Activated CD8-positive, alpha-beta memory T cell treated with anti-CD3 and anti-CD28 coated beads, Interleukin-2, amount 50 U/mL, for 48 hours (primary cell): ENCODE data around the gene FOXP1.
A peak's percentile ranks its signal among the peaks of the same experiment; 100 is the strongest.
"Not testable (repeated sequence)": the region's sequence is repeated elsewhere in the genome, so short reads cannot be mapped to it uniquely, and the experiment has no call there.

Experiments
- DNase-seq: peaks from one replicate; pipeline ENCODE4 v3.0.0-alpha.2; 2020

The FOXP1 gene

DNA sequence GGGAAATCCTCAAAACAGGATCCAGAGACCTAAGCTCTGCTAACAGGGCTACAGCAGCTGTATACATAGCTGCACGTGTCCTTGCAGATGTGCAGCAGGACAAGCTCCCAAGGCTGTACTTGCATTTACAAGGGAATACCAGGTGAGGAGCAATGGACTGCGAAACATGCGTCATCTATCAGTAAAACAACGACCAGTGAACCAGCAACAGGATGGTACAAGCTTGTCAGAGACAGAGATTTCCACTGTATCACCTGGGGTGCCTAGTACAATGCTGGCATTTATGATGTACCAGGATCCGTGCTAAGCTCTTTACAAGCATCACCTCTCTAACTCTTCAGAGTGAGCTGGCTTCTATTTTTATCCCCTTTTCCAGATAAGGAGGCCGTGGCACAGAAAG, 227.3 kb downstream of the FOXP1 start:
- no peak for DNase-seq

DNA sequence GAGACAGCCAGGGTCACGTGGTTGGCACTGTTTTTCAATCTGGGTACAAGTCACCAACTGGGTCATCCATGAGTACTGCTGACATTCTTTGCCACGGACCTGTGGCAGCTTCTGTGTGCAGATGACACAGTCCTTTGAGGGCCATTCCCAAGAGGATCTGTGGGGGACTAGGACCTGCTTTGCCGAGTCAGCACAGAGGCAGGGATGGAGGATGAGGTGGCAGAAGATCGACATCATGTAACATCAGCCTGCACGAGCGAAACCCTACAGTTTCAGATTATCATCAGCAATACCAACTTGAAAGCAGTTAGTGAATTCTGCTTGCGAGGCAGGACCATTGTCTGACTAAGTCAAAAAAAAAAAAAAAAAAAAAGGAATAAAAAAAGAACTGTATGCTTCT, 227.7 kb downstream of the FOXP1 start:
- peak; percentile 68 for DNase-seq

DNA sequence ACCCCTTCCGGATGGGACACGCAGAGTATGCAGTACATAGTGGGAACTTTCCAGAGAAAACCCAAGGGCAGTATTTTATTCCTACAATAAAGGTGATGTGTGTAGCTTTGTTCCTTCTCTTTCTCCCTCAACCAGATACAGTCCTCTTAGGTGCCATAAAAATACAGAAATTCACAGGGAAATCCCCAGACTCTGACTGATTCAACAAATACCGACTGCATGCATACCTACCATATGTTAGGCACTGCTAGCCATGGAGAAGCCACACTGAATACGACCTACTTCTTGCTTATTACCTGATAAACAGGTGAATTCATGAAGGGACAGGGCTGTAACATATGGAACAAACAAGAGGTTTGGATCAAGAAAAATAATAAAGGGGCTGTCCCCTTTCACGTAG, 228.5 kb downstream of the FOXP1 start:
- DNase-seq = no peak

GRCh38 chr3:71351403-71352149, 232.0 kb downstream of the FOXP1 start:
- no peak for DNase-seq

DNA sequence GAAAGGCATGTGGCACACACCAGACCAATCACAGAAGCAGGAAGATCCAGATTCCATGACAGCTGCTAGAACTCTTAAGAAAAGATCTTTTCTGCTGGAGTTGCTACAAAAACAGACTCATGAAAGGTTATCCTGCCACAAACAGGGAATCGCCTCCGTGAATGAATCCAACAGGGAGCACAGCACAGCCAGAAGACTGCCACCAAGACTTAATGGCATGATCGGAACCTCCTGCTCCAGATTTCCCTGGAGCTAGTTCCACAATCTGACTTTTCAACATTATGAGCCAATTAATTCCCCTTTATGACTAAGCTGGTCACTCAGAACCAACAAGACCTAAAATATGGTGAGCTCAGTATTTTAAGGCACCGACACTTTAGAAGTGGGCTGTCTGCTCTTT, 232.5 kb downstream of the FOXP1 start:
- DNase-seq = no peak

- no peak for DNase-seq
Measured at GRCh38 chr3:71348831-71349230, 234.7 kb downstream of the FOXP1 start.

GRCh38 chr3:71348001-71348632, 235.4 kb downstream of the FOXP1 start:
- no peak for DNase-seq

- no peak for DNase-seq
Measured at GRCh38 chr3:71346061-71346460, 237.5 kb downstream of the FOXP1 start.

GRCh38 chr3:71345429-71346040, 238.0 kb downstream of the FOXP1 start:
- no peak for DNase-seq

GRCh38 chr3:71341721-71342120, 241.8 kb downstream of the FOXP1 start:
- DNase-seq = no peak

DNA sequence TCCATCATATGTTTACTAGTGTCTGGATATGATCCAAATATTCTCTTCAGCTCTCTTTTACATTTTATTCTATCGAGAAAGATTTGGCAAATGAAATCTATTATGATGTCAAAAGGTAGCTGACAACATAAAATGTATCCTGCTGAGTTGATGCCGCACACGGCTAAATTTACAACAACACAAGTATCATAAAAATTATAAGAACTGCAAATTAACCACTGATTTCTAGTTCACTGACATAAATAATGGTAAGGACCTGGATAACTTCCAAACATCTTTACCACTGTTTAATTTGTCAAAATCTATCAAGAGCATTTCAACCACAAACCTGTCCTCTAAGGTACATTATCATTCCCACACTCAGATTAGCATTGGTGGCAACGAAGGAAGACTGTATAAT, 244.5 kb downstream of the FOXP1 start:
- no peak for DNase-seq

GRCh38 chr3:71332813-71333212, 250.7 kb downstream of the FOXP1 start:
- no peak for DNase-seq

DNA sequence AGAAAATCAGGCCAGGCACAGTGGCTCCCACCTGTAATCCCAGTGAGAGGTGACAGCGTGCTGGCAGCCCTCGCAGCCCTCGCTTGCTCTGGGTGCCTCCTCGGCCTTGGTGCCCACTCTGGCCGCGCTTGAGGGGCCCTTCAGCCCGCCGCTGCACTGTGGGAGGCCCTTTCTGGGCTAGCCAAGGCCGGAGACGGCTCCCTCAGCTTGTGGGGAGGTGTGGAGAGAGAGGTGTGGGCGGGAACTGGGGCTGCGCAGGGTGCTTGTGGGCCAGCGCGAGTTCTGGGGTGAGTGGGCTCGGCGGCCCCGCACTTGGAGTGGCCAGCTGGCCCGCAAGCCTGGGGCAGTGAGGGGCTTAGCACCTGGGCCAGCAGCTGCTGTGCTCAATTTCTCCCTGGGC, 252.6 kb downstream of the FOXP1 start:
- DNase-seq = no peak

- DNase-seq = no peak
Measured at GRCh38 chr3:71330505-71330904, 253.0 kb downstream of the FOXP1 start.

DNA sequence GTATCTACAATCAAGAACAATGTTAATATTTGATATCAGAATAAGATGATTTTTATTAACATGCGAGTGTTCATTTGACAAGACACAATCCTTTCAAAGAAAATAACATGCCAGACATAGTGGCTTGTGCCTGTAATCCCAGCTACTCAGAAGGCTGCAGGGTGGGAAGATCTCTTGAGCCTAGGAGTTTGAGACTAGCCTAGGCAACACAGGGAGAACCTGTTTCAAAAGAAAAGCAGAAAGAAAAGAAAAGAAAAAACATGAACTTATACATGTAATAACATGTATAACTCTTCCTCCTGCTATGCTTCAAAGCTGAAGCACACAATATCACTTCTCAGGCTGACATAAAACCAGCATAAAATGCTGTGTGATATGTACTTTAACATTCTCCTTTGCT, 253.7 kb downstream of the FOXP1 start:
- no peak for DNase-seq

DNA sequence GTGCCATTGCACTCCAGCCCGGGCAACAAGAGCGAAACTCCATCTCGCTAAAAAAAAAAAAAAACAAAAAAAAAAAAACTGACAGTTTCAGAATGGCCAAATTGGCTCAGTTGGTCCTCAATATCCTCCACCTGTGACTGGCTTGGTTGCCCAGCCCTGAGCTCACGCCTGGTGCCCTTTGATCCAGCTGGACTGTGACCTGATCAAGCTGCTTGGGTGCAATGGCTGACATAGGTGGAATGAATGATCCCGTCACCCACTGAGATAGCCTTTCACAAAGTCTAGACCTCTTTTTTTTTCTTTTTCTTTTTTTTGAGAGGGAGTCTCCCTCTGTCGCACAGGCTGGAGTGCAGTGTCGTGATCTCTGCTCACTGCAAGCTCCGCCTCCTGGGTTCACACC, 254.6 kb downstream of the FOXP1 start:
- no peak for DNase-seq

DNA sequence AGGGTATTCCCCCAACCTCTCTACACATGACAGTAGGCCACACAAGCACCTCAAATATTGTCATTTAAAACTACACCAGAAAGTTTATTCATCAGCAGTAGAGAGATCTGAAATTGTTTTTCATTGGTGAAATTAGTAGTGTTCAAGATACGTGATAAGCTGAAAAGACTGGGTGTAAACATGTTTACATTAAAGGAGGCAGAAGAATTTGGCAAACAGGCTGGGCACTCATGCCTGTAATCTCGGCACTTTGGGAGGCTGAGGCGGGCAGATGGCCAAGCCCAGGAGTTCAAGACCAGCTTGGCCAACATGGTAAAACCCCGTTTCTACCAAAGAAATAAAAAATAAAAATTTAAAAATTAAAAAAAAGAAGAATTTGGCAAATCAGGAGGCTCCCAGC, 255.6 kb downstream of the FOXP1 start:
- DNase-seq = no peak

DNA sequence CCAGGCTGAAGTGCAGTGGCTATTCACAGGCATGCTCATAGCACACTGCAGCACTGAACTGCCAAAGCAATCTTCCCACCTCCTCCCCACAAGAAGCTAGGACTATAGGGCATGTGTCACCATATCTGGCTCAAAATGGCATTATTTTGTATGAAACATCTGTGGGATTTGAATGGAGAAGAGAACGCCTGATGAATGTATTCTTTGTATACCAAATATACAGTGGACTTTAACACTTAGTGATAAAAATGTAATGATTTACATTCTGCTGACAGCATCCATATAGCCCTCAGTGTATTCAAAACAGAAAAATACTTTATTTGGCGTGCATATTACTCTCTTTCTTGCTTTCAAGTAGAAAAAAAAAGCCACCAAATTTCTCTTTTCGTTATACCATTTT, 257.8 kb downstream of the FOXP1 start:
- DNase-seq = no peak

GRCh38 chr3:71324224-71324623, 259.3 kb downstream of the FOXP1 start:
- DNase-seq = not testable (repeated sequence)

GRCh38 chr3:71323558-71323957, 260.0 kb downstream of the FOXP1 start:
- no peak for DNase-seq

DNA sequence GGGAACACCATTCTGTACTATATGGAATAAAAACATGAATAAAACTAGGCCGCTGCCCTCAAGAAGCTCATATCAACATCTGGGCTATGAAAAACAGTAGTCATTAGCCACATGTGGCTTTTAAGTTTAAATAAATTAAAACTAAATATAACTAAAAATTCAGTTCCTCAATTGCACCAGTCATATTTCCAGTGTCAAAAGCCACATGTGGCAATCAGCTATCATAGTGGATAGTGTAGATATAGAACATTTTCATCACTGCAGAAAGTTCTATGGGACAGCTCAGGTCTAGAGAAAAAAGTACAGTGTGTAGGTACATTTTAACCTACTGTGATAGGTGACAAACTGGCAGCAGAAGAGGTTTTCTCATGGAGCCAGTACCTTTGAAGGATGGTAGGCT, 261.4 kb downstream of the FOXP1 start:
- DNase-seq = no peak

GRCh38 chr3:71319771-71320170, 263.8 kb downstream of the FOXP1 start:
- DNase-seq = no peak

DNA sequence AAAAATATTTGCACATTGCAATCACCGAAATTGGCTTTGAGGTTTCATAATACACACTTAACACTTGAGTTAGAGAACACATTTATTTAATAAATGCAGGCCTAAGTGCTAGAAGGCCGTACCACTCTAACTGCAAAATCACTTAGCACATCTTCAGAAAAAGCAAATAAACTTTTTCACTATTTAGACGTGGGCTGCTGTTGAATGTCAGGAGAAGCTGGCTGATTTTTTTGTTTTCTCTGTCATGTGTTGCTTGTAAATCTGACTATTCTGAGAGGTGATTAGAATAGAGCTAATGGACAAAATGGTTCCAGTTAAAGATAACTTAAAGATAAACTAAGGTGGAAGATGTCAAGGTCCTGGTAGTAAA, 265.1 kb downstream of the FOXP1 start:
- no peak for DNase-seq

- no peak for DNase-seq
Measured at GRCh38 chr3:71317749-71318457, 265.6 kb downstream of the FOXP1 start.
